Smooth muscle cell (in vitro differentiated cells): ENCODE results near the gene ARHGEF28. TPM values are rescaled to one million over a fixed set of nuclear protein-coding genes. Genes with fewer than 3 reads are reported as not detected.

Source experiments
- DNase-seq: peaks from one replicate; lab custom pipeline; 2025; ENCODE audit not compliant: unreplicated experiment; lab: John Stamatoyannopoulos, UW
- H2AFZ ChIP-seq: fragments of 200-600 bp; sonication (generic); 2 replicates; pipeline ENCODE4 v1.6.0; 2016; ENCODE audit warnings: antibody characterized with exemption, low read depth, mild to moderate bottlenecking
- H3F3A ChIP-seq: fragments of 200-600 bp; sonication (generic); 2 replicates; pipeline ENCODE4 v1.6.0; 2017; ENCODE audit warnings: antibody characterized with exemption, low read depth
- H3K27ac ChIP-seq: fragments of 200-600 bp; sonication (generic); 2 replicates; pipeline ENCODE4 v1.5.1; 2016; ENCODE audit warnings: low read depth, mild to moderate bottlenecking
- H3K27me3 ChIP-seq: fragments of 200-600 bp; sonication (generic); 2 replicates; pipeline ENCODE4 v1.6.1; 2016; ENCODE audit warnings: low read depth, mild to moderate bottlenecking
- H3K36me3 ChIP-seq: fragments of 200-600 bp; sonication (generic); 2 replicates; pipeline ENCODE4 v1.5.1; 2016; ENCODE audit warnings: low read depth
- H3K4me1 ChIP-seq: fragments of 200-600 bp; sonication (generic); 2 replicates; pipeline ENCODE4 v1.5.1; 2016; ENCODE audit warnings: low read depth
- H3K4me2 ChIP-seq: fragments of 200-600 bp; sonication (generic); 2 replicates; pipeline ENCODE4 v1.6.0; 2016; ENCODE audit warnings: mild to moderate bottlenecking
- H3K4me3 ChIP-seq: fragments of 200-600 bp; sonication (generic); 2 replicates; pipeline ENCODE4 v1.5.1; 2016; ENCODE audit warnings: mild to moderate bottlenecking
- H3K79me2 ChIP-seq: fragments of 200-600 bp; sonication (generic); 2 replicates; pipeline ENCODE4 v1.6.0; 2016; ENCODE audit warnings: low read depth, mild to moderate bottlenecking
- H3K9ac ChIP-seq: fragments of 200-600 bp; sonication (generic); 2 replicates; pipeline ENCODE4 v1.6.0; 2016; ENCODE audit warnings: low read depth
- H3K9me3 ChIP-seq: fragments of 200-600 bp; sonication (generic); replicated peaks from 2 replicates; pipeline ENCODE4 v1.5.1; 2016; ENCODE audit warnings: low read depth
- H4K20me1 ChIP-seq: fragments of 200-600 bp; sonication (generic); 2 replicates; pipeline ENCODE4 v1.6.0; 2016; ENCODE audit warnings: low read depth
- WGBS: methylation state at CpG from one replicate; pipeline ENCODE4 v1.1.7; 2016; ENCODE audit warnings: low lambda C conversion rate; 5-methylcytosine and 5-hydroxymethylcytosine counted together
- polyA plus RNA-seq: library from polyadenylated mRNA; unstranded; fragments of >200 nt; fragmentation: Nextera tagmentation; extraction: Ambion mirVana; gene quantifications from 2 replicates; pipeline ENCODE4 v1.2.1, GENCODE V29; 2016
- total RNA-seq: library from RNA; depleted of rRNA; stranded (reverse); fragments of >200 nt; gene quantifications from 2 replicates; pipeline ENCODE4 v1.2.3, GENCODE V29; 2014
- TF ChIP-seq, protein P1 (sequence below): fragments of 200-600 bp; sonication (generic); IDR thresholded peaks from 2 replicates; pipeline ENCODE4 v1.5.1; 2017; ENCODE audit warnings: borderline replicate concordance, mild to moderate bottlenecking, antibody characterized with exemption; ENCODE audit not compliant: insufficient read depth, poor library complexity, severe bottlenecking

ARHGEF28 gene
- total and polyA plus RNA-seq, 2 experiments from 2014 or later: 0.19 to 0.90 TPM

DNA sequence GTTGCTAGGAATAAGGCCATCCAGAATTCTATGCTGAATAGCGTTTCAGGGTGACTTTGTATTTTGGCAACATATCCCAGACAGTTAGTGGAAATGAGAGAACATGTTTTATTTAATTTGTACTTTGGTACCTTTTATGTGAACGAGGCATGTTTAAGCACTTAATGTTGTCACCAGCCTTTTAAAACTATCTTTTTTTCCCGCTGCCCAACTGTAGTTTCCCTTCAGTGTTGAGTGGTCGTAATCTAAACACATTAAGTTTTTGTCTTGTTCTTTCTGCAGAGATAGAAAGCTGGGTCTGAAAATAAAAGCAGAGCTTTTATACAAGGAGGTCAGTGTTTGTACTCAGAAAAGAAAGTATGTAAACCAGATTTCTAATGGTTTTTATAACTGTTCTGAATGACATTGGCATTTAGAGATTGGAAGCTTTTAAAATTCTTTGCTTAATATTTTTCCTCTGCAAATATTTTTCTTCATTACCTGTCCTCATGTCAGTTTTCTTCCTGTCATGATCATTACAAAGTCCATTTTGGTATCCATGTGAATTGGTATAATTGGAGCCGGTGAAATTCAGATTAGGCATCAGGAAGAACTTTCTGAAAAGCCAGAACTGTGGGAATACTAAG, 100.7 kb downstream of the ARHGEF28 start:
- H3K4me1 ChIP-seq: no peaks in the 10 kb centered on the region
- WGBS: 71% methylated on average over 5 of the region's 5 CpGs
- H2AFZ ChIP-seq: no peak overlapping the region
- H3K4me2 ChIP-seq: no peak overlapping the region
- no peak overlapping the region for H3K4me3 ChIP-seq
- H3K27ac ChIP-seq: no peak overlapping the region
- H3K9ac ChIP-seq: no peak overlapping the region
- no peaks in the 10 kb centered on the region for H3K79me2 ChIP-seq
- no peaks in the 10 kb centered on the region for H4K20me1 ChIP-seq
- H3K27me3 ChIP-seq: peaks cover 11% of the 10 kb centered on the region
- no peaks in the 10 kb centered on the region for H3F3A ChIP-seq
- TF ChIP-seq, protein P1, sequence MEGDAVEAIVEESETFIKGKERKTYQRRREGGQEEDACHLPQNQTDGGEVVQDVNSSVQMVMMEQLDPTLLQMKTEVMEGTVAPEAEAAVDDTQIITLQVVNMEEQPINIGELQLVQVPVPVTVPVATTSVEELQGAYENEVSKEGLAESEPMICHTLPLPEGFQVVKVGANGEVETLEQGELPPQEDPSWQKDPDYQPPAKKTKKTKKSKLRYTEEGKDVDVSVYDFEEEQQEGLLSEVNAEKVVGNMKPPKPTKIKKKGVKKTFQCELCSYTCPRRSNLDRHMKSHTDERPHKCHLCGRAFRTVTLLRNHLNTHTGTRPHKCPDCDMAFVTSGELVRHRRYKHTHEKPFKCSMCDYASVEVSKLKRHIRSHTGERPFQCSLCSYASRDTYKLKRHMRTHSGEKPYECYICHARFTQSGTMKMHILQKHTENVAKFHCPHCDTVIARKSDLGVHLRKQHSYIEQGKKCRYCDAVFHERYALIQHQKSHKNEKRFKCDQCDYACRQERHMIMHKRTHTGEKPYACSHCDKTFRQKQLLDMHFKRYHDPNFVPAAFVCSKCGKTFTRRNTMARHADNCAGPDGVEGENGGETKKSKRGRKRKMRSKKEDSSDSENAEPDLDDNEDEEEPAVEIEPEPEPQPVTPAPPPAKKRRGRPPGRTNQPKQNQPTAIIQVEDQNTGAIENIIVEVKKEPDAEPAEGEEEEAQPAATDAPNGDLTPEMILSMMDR: no peak
- H3K36me3 ChIP-seq: no peaks in the 10 kb centered on the region
- no peaks in the 10 kb centered on the region for H3K9me3 ChIP-seq
- no peak for DNase-seq

DNA sequence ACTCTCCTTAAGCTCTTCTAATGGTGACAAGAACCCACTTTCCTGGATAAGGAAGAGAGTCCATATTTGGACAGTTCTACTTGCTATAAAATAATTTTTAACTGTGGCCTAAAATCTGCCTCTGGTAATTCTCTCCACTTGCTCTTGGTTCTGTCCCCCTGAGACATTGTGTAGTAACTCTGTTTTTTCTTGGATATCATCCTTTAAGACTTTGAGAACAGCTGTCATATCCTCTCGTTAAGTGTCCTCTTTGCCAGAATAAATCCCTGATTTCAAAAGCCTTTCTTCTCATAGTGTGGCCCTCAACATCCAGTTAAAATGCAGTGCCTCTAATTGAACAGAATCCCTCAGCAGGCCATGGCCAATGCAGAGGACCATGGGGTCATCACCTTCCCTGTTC, 101.5 kb downstream of the ARHGEF28 start:
- H3K36me3 ChIP-seq: no peaks in the 10 kb centered on the region
- H3K9ac ChIP-seq: no peak overlapping the region
- no peaks in the 10 kb centered on the region for H3K4me1 ChIP-seq
- no peaks in the 10 kb centered on the region for H3K79me2 ChIP-seq
- H3K27me3 ChIP-seq: peaks cover 11% of the 10 kb centered on the region
- no peak overlapping the region for H2AFZ ChIP-seq
- TF ChIP-seq, protein P1: no peak
- H4K20me1 ChIP-seq: no peaks in the 10 kb centered on the region
- H3K4me3 ChIP-seq: no peak overlapping the region
- no peaks in the 10 kb centered on the region for H3F3A ChIP-seq
- H3K4me2 ChIP-seq: no peak overlapping the region
- no peak overlapping the region for H3K27ac ChIP-seq
- H3K9me3 ChIP-seq: no peaks in the 10 kb centered on the region
- DNase-seq: no peak
- 85% methylated on average over 1 of the region's 1 CpG for WGBS

DNA sequence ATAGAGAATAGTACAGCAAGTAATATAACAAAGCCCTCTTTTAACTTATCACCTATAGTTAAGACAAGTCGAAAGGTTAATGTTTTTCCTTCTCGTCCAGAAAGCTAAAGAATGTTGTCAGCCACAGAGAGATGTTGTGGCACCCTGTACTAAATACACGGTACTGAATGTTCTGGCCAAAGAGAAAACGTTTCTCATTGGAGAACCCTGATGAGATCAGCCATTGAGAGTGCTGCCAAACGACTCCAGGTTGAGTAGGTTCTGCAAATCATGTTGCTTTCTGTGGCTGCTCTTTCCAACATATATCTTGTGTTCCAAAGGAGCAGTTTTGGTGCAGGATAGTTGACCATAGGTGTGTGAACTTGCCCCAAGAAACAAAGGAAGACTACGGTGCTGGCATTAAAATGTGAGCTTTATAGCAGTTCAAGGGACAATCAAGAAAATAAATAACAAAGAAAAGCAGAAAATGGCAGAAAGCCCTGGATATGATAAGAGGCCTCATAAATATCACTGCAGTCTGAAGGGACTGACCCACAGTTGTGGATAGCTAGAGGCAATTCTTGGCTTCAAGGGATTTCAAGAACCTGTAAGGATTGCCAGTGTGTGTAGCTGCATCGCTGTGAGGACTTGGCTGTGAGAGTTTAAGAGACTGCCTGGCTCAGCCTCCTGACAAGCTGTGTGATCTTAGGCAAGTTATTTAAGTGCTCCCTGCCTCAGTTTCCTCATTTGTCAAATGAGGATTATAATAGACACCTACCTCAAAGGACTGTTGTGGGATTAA, 102.7 kb downstream of the ARHGEF28 start:
- 85% methylated on average over 7 of the region's 7 CpGs for WGBS
- H4K20me1 ChIP-seq: no peaks in the 10 kb centered on the region
- no peak overlapping the region for H3K27ac ChIP-seq
- H3F3A ChIP-seq: no peaks in the 10 kb centered on the region
- H3K9ac ChIP-seq: no peak overlapping the region
- no peaks in the 10 kb centered on the region for H3K9me3 ChIP-seq
- peaks cover 11% of the 10 kb centered on the region for H3K27me3 ChIP-seq
- TF ChIP-seq, protein P1: no peak
- no peak overlapping the region for H2AFZ ChIP-seq
- H3K36me3 ChIP-seq: no peaks in the 10 kb centered on the region
- H3K79me2 ChIP-seq: no peaks in the 10 kb centered on the region
- DNase-seq: no peak
- H3K4me2 ChIP-seq: no peak overlapping the region
- no peak overlapping the region for H3K4me3 ChIP-seq
- H3K4me1 ChIP-seq: no peaks in the 10 kb centered on the region
